H9 (cell line): Measurements from ENCODE around the gene AGA. TPM values are rescaled to one million over a fixed set of nuclear protein-coding genes. Genes with fewer than 3 reads are reported as not detected.

ENCODE experiments used
- DNase-seq: peaks from one replicate; pipeline ENCODE4 v3.0.0-alpha.2; 2017
- H2AFZ ChIP-seq: one replicate; pipeline ENCODE4 v1.6.1; 2013; ENCODE audit warnings: mild to moderate bottlenecking, low read length, control low read depth, moderate library complexity
- H2AK5ac ChIP-seq: 2 replicates; pipeline ENCODE4 v1.6.1; 2013; ENCODE audit warnings: low read length, control low read depth, mixed read lengths; ENCODE audit not compliant: insufficient read length
- H2BK120ac ChIP-seq: one replicate; pipeline ENCODE4 v1.6.1; 2013; ENCODE audit warnings: low read depth, mild to moderate bottlenecking, low read length, control low read depth, inconsistent platforms; ENCODE audit not compliant: poor library complexity, severe bottlenecking
- H2BK12ac ChIP-seq: 2 replicates; pipeline ENCODE4 v1.6.1; 2013; ENCODE audit warnings: low read length, control low read depth, mixed read lengths, low read depth; ENCODE audit not compliant: insufficient read length
- H2BK15ac ChIP-seq: 2 replicates; pipeline ENCODE4 v1.6.1; 2013; ENCODE audit warnings: low read depth, low read length, control low read depth
- H2BK20ac ChIP-seq: one replicate; pipeline ENCODE4 v1.6.1; 2013; ENCODE audit warnings: low read depth, mild to moderate bottlenecking, low read length, control low read depth, inconsistent platforms; ENCODE audit not compliant: poor library complexity, severe bottlenecking
- H2BK5ac ChIP-seq: 2 replicates; pipeline ENCODE4 v1.6.1; 2013; ENCODE audit warnings: low read length, control low read depth, mixed read lengths; ENCODE audit not compliant: insufficient read length
- H3K14ac ChIP-seq: 2 replicates; pipeline ENCODE4 v1.6.1; 2013; ENCODE audit warnings: low read length, control low read depth; ENCODE audit not compliant: insufficient read depth
- H3K18ac ChIP-seq: 2 replicates; pipeline ENCODE4 v1.6.1; 2013; ENCODE audit warnings: low read depth, mild to moderate bottlenecking, mixed read lengths, low read length, control low read depth; ENCODE audit not compliant: insufficient read length
- H3K23ac ChIP-seq: 2 replicates; pipeline ENCODE4 v1.6.1; 2013; ENCODE audit warnings: low read length, control low read depth, mixed read lengths, low read depth; ENCODE audit not compliant: insufficient read length
- H3K23me2 ChIP-seq: 2 replicates; pipeline ENCODE4 v1.6.1; 2013; ENCODE audit warnings: low read depth, mild to moderate bottlenecking, mixed read lengths, low read length, control low read depth; ENCODE audit not compliant: insufficient read length, poor library complexity, severe bottlenecking
- H3K27ac ChIP-seq: 2 replicates; pipeline ENCODE4 v1.5.1; 2013; ENCODE audit warnings: low read length, control low read depth, mixed read lengths, low read depth; ENCODE audit not compliant: insufficient read length
- H3K27me3 ChIP-seq: 2 replicates; pipeline ENCODE4 v1.6.1; 2013; ENCODE audit warnings: low read length, control low read depth, inconsistent platforms; ENCODE audit not compliant: insufficient read depth
- H3K4ac ChIP-seq: 2 replicates; pipeline ENCODE4 v1.6.1; 2013; ENCODE audit warnings: low read depth, mild to moderate bottlenecking, control low read depth, inconsistent platforms, low read length, moderate library complexity
- H3K4me1 ChIP-seq: 2 replicates; pipeline ENCODE4 v1.6.1; 2013; ENCODE audit warnings: low read length, control low read depth, inconsistent platforms; ENCODE audit not compliant: insufficient read depth
- H3K4me2 ChIP-seq: 2 replicates; pipeline ENCODE4 v1.6.1; 2013; ENCODE audit warnings: low read length, control low read depth, mixed read lengths; ENCODE audit not compliant: insufficient read length, insufficient read depth
- H3K56ac ChIP-seq: 2 replicates; pipeline ENCODE4 v1.6.1; 2013; ENCODE audit warnings: low read depth, mild to moderate bottlenecking, mixed read lengths, low read length, control low read depth; ENCODE audit not compliant: insufficient read length
- H3K79me1 ChIP-seq: 2 replicates; pipeline ENCODE4 v1.6.1; 2013; ENCODE audit warnings: low read depth, mild to moderate bottlenecking, moderate library complexity, low read length, control low read depth, inconsistent platforms; ENCODE audit not compliant: insufficient read depth, poor library complexity, severe bottlenecking
- H3K79me2 ChIP-seq: 2 replicates; pipeline ENCODE4 v1.6.1; 2013; ENCODE audit warnings: low read length, control low read depth, inconsistent platforms; ENCODE audit not compliant: insufficient read depth
- H3K9ac ChIP-seq: 2 replicates; pipeline ENCODE4 v1.6.1; 2013; ENCODE audit warnings: low read length, control low read depth, mixed read lengths; ENCODE audit not compliant: insufficient read length; ENCODE audit errors: extremely low read depth
- H3K9me3 ChIP-seq: one replicate; pipeline ENCODE4 v1.6.1; 2013; ENCODE audit warnings: low read depth, low read length, inconsistent platforms; ENCODE audit not compliant: control insufficient read depth
- H3T11ph ChIP-seq: one replicate; pipeline ENCODE4 v1.6.1; 2013; ENCODE audit warnings: mild to moderate bottlenecking, low read length, control low read depth, inconsistent platforms
- H4K20me1 ChIP-seq: one replicate; pipeline ENCODE4 v1.6.1; 2013; ENCODE audit not compliant: control insufficient read depth, insufficient read length, insufficient read depth
- H4K5ac ChIP-seq: 2 replicates; pipeline ENCODE4 v1.6.1; 2013; ENCODE audit warnings: low read depth, mild to moderate bottlenecking, mixed read lengths, low read length, control low read depth; ENCODE audit not compliant: insufficient read length
- H4K8ac ChIP-seq: replicated peaks from 2 replicates; pipeline ENCODE4 v1.6.1; 2013; ENCODE audit warnings: low read length, control low read depth, mixed read lengths, low read depth; ENCODE audit not compliant: insufficient read length
- H4K91ac ChIP-seq: 2 replicates; pipeline ENCODE4 v1.6.1; 2013; ENCODE audit warnings: low read depth, mild to moderate bottlenecking, moderate library complexity, mixed read lengths, low read length, control low read depth; ENCODE audit not compliant: insufficient read length
- H3K27ac Mint-ChIP-seq, 3 experiments: 2 replicates in 2 of 3; 3 replicates in 1 of 3; pipeline ENCODE4 v1.8.0; 2020 to 2021; ENCODE audit warnings: mixed read lengths in 3 of 3, mild to moderate bottlenecking in 1 of 3, moderate library complexity in 1 of 3
- H3K27me3 Mint-ChIP-seq: 2 replicates; pipeline ENCODE4 v1.8.0; 2021; ENCODE audit warnings: low read depth, mild to moderate bottlenecking, moderate library complexity, mixed read lengths
- H3K36me3 Mint-ChIP-seq, 3 experiments: 2 replicates in 2 of 3; 3 replicates in 1 of 3; pipeline ENCODE4 v1.8.0; 2020 to 2021; ENCODE audit warnings: low read depth in 3 of 3, mixed read lengths in 3 of 3; ENCODE audit not compliant: insufficient read depth in 1 of 3
- H3K4me1 Mint-ChIP-seq, 2 experiments: 2 replicates each; pipeline ENCODE4 v1.8.0; 2020; ENCODE audit warnings: mixed read lengths in 2 of 2
- H3K4me3 Mint-ChIP-seq, 2 experiments: 2 replicates in 1 of 2; 3 replicates in 1 of 2; pipeline ENCODE4 v1.8.0; 2020 to 2021; ENCODE audit warnings: mild to moderate bottlenecking in 2 of 2, mixed read lengths in 2 of 2, moderate library complexity in 1 of 2
- H3K9me3 Mint-ChIP-seq, 2 experiments: 2 replicates in 1 of 2; 3 replicates in 1 of 2; pipeline ENCODE4 v1.8.0; 2020; ENCODE audit warnings: mild to moderate bottlenecking in 2 of 2, mixed read lengths in 2 of 2, moderate library complexity in 1 of 2
- CTCF ChIP-seq: fragments of 200-600 bp; sonication (generic); conservative IDR thresholded peaks from 3 replicates; pipeline ENCODE4 v1.8.0; 2021; ENCODE audit warnings: antibody characterized with exemption, mild to moderate bottlenecking
- WGBS: extraction: QIAGEN DNeasy Blood & Tissue Kit; methylation state at CpG from one replicate; pipeline ENCODE4 v1.1.7; 2013; ENCODE audit warnings: missing lambda C conversion rate, low lambda C conversion rate, mixed read lengths; ENCODE audit not compliant: insufficient read length; ENCODE audit errors: extremely low coverage; 5-methylcytosine and 5-hydroxymethylcytosine counted together
- total RNA-seq: library from RNA; stranded (reverse); gene quantifications from 2 replicates; pipeline ENCODE4 v1.2.1, GENCODE V29; 2021

AGA gene
- total RNA-seq, 1 experiment from 2014 or later = 10.0 TPM

GRCh38 chr4:177434667-177435066 lies 7.6 kb downstream of the AGA start:
- H3K79me1 ChIP-seq = no peaks in the 10 kb centered on the region
- H3K56ac ChIP-seq = no peak overlapping the region
- Mint-ChIP-seq H3K27me3 (no peaks in the 10 kb centered on the region), H3K9me3 (no peaks in the 10 kb centered on the region), H3K4me3 (no peak overlapping the region), H3K36me3 (peaks cover 0 to 13% (median 6%) of the 10 kb centered on the region in 3 experiments; a peak in 5 of 7 replicates), H3K27ac (no peak overlapping the region), H3K4me1 (peaks cover 0 to 5% of the 10 kb centered on the region in 2 experiments; a peak in 2 of 4 replicates)
- H3K27ac ChIP-seq = no peak overlapping the region
- no peak overlapping the region for H3K4ac ChIP-seq
- no peak overlapping the region for H3T11ph ChIP-seq
- no peak overlapping the region for H2BK12ac ChIP-seq
- no peaks in the 10 kb centered on the region for H3K9me3 ChIP-seq
- no peaks in the 10 kb centered on the region for H3K79me2 ChIP-seq
- no CpG with 5 or more reads among the region's 8 CpGs for WGBS
- no peak for DNase-seq
- no peak overlapping the region for H3K4me2 ChIP-seq
- no peak overlapping the region for H4K8ac ChIP-seq
- H4K20me1 ChIP-seq = no peaks in the 10 kb centered on the region
- H3K18ac ChIP-seq = no peak overlapping the region
- no peaks in the 10 kb centered on the region for H3K27me3 ChIP-seq
- no peak overlapping the region for H4K91ac ChIP-seq
- no peak for TF ChIP-seq CTCF
- no peak overlapping the region for H2BK20ac ChIP-seq
- no peak overlapping the region for H2AFZ ChIP-seq
- H2BK120ac ChIP-seq = no peak overlapping the region
- H2BK15ac ChIP-seq = no peak overlapping the region
- no peak overlapping the region for H3K14ac ChIP-seq
- H3K23ac ChIP-seq = no peak overlapping the region
- H3K4me1 ChIP-seq = no peaks in the 10 kb centered on the region
- no peak overlapping the region for H3K9ac ChIP-seq
- H2AK5ac ChIP-seq = no peak overlapping the region
- H3K23me2 ChIP-seq = no peaks in the 10 kb centered on the region
- no peak overlapping the region for H4K5ac ChIP-seq
- no peak overlapping the region for H2BK5ac ChIP-seq
